Measurements from ENCODE around the gene TEAD4.
A peak's percentile ranks its signal among the peaks of the same experiment; 100 is the strongest.

TEAD4 gene

GRCh38 chr12:3071710-3072109, 112.5 kb downstream of the TEAD4 start:
- H3K4me1 ChIP-seq: peaks cover 5% of the 10 kb centered on the region
- H3K27me3 ChIP-seq: no peaks in the 10 kb centered on the region
- no peaks in the 10 kb centered on the region for H3K36me3 ChIP-seq
- no peak for TF ChIP-seq CTCF (IDR thresholded peaks at IDR 0.05; ENCODE audit: low read depth, low read length)
- DNase-seq: no peak
- no peak overlapping the region for H3K4me3 ChIP-seq (ENCODE audit: low read depth, low read length)
- no peaks in the 10 kb centered on the region for H3K9me3 ChIP-seq

GRCh38 chr12:3073438-3074250, 114.4 kb downstream of the TEAD4 start:
- TF ChIP-seq CTCF (IDR thresholded peaks at IDR 0.05; ENCODE audit: low read depth, low read length): peak; percentile 99
- H3K4me3 ChIP-seq (ENCODE audit: low read depth, low read length): no peak overlapping the region
- H3K4me1 ChIP-seq: peaks cover 5% of the 10 kb centered on the region
- no peaks in the 10 kb centered on the region for H3K27me3 ChIP-seq
- no peaks in the 10 kb centered on the region for H3K36me3 ChIP-seq
- DNase-seq: peak; percentile 87
- H3K9me3 ChIP-seq: no peaks in the 10 kb centered on the region

- H3K36me3 ChIP-seq: no peaks in the 10 kb centered on the region
- no peak for TF ChIP-seq CTCF (IDR thresholded peaks at IDR 0.05; ENCODE audit: low read depth, low read length)
- H3K27me3 ChIP-seq: no peaks in the 10 kb centered on the region
- H3K4me3 ChIP-seq (ENCODE audit: low read depth, low read length): no peak overlapping the region
- H3K9me3 ChIP-seq: no peaks in the 10 kb centered on the region
- H3K4me1 ChIP-seq: peaks cover 5% of the 10 kb centered on the region
- no peak for DNase-seq
Observed at GRCh38 chr12:3075315-3075714, 116.1 kb downstream of the TEAD4 start.

- peak; percentile 82 for DNase-seq
- Histone ChIP-seq H3K36me3 (no peaks in the 10 kb centered on the region), H3K9me3 (no peaks in the 10 kb centered on the region), H3K4me3 (ENCODE audit: low read depth, low read length) (peak within 1 kb of the TSS; percentile 71), H3K4me1 (peaks cover 5% of the 10 kb centered on the region), H3K27me3 (no peaks in the 10 kb centered on the region)
- TF ChIP-seq CTCF (IDR thresholded peaks at IDR 0.05; ENCODE audit: low read depth, low read length): no peak
Observed at GRCh38 chr12:3076730-3077571, 117.8 kb downstream of the TEAD4 start, which contains the start of gene TSPAN9. TSPAN9 (plus strand) TSS chr12:3077379; CDS start chr12:3201194, 123,815 bp downstream.

- no peaks in the 10 kb centered on the region for H3K9me3 ChIP-seq
- H3K4me1 ChIP-seq: peaks cover 5% of the 10 kb centered on the region
- H3K27me3 ChIP-seq: no peaks in the 10 kb centered on the region
- no peak for TF ChIP-seq CTCF (IDR thresholded peaks at IDR 0.05; ENCODE audit: low read depth, low read length)
- peak overlapping the region; percentile 71 for H3K4me3 ChIP-seq (ENCODE audit: low read depth, low read length)
- no peaks in the 10 kb centered on the region for H3K36me3 ChIP-seq
- DNase-seq: no peak
Observed at GRCh38 chr12:3077572-3078081, 118.4 kb downstream of the TEAD4 start.
